ENCODE measurements around the gene NAPSA.

Gene NAPSA

DNA sequence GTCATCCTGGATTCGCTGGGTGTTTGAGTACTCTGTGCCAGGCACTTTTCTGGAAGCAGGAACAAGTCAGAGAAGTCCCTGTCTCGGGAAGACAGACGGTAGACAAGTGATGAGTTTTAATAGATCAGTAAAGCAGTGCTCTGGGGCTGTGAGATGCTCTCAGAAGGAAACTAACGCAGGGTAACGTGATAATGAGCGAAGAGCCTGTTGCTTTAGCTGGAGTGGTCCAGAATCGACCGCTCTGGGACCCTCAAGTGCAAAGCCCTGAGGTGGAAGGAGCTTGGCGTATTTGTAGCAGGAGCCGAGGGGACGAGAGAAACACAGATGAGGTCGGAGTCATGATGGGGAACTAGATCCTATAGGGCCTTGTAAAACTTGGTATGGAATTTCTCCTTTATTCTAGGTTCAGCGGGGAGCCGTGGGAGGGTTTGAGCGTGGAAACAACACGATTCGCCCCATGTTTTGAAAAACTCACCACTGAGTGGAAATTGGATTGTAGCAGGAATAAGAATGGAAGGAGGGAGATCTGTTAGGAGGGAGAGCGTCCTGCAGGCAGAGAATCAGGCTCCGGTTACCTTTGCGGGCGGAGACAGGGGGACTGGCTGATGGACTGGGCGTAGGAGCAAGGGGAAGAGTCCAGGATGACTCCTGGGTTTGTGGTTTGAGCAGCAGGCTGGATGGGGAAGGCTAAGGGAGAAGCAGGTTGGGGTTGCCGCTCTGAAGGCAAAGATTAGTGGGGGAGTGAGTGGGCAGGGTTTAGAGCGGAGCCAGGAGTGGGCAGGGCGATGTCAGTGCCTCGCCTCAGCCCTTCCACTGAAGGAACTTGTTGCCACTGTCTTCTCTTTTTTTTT, 19.5 kb upstream of the NAPSA start:
- Histone ChIP-seq H3K4me1 (peaks cover 6% of the 10 kb centered on the region), H3K9me3 (ENCODE audit: control insufficient read depth, low read length) (no peaks in the 10 kb centered on the region)

DNA sequence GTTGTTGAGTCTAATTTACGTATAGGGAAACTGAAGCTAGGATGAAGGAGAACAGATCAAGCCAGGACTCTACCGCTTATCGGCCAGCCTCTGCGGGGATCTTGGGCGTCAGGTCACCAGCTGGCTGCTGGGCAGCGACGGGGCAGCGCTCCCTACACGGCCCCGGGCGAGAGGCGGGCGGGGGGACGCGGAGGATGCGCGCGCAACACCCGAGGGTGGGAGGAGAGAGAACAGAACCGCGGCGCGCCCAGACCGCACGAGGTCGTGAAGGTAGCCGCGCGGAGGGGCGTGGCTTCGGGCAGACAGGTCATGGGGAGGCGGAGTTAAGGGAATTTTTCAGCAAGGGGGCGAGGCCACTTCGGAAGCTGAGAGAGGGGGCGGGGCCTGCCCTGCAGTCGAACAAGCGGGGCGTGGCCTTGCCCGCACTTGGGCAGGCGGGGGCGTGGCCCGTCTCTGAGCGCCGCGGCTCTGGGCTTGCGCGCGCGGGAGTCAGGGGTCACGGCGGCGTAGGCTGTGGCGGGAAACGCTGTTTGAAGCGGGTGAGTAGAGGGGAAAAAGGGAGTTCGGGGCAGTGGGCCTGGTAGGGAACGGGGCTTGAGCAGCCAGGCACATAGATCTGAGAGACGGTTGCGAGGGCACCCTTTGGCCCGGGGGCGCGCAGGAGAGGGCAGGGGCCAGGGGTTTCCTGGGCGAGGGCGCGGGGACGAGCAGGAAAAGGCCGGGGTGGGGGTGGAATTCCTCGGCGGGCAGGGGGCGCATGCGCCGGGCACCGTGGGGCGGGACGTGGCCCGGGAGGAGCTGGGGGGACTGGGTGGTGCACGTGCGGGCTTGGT, 18.6 kb upstream of the NAPSA start, which contains the start of gene POLD1:
POLD1 (plus strand) TSS at position 496 of the 833 bp plus-strand sequence. CDS start 14,505 bp downstream, outside the sequence.
- peak within 1 kb of the TSS; percentile 85 for H3K27ac ChIP-seq
- H3K27me3 ChIP-seq (ENCODE audit: control insufficient read depth, insufficient read depth, low read length) = no peaks in the 10 kb centered on the region
- H3K79me2 ChIP-seq = no peaks in the 10 kb centered on the region
- H3K36me3 ChIP-seq (ENCODE audit: control insufficient read depth, insufficient read depth, low read length) = no peaks in the 10 kb centered on the region
- TF ChIP-seq, protein P1, sequence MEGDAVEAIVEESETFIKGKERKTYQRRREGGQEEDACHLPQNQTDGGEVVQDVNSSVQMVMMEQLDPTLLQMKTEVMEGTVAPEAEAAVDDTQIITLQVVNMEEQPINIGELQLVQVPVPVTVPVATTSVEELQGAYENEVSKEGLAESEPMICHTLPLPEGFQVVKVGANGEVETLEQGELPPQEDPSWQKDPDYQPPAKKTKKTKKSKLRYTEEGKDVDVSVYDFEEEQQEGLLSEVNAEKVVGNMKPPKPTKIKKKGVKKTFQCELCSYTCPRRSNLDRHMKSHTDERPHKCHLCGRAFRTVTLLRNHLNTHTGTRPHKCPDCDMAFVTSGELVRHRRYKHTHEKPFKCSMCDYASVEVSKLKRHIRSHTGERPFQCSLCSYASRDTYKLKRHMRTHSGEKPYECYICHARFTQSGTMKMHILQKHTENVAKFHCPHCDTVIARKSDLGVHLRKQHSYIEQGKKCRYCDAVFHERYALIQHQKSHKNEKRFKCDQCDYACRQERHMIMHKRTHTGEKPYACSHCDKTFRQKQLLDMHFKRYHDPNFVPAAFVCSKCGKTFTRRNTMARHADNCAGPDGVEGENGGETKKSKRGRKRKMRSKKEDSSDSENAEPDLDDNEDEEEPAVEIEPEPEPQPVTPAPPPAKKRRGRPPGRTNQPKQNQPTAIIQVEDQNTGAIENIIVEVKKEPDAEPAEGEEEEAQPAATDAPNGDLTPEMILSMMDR (IDR thresholded peaks at IDR 0.05) = no peak
- H3K9ac ChIP-seq = no peak within 1 kb of the TSS
- peak within 1 kb of the TSS; percentile 85 for H2AFZ ChIP-seq
- H3K4me2 ChIP-seq (ENCODE audit: low read length) = peak within 1 kb of the TSS; percentile 73
- peak within 1 kb of the TSS; percentile 74 for H3K4me3 ChIP-seq (ENCODE audit: low read depth, low read length)
- no peaks in the 10 kb centered on the region for H3K9me3 ChIP-seq (ENCODE audit: control insufficient read depth, low read length)
- peaks cover 6% of the 10 kb centered on the region for H3K4me1 ChIP-seq

More for the DNA sequence above, 19.5 kb upstream of the NAPSA start:
- peak overlapping the region; percentile 85 for H2AFZ ChIP-seq
- peak overlapping the region; percentile 73 for H3K4me2 ChIP-seq (ENCODE audit: low read length)
- H3K27ac ChIP-seq = peak overlapping the region; percentile 85
- no peaks in the 10 kb centered on the region for H3K36me3 ChIP-seq (ENCODE audit: control insufficient read depth, insufficient read depth, low read length)
- peak overlapping the region; percentile 74 for H3K4me3 ChIP-seq (ENCODE audit: low read depth, low read length)
- TF ChIP-seq, protein P1 (IDR thresholded peaks at IDR 0.05) = no peak
- no peak overlapping the region for H3K9ac ChIP-seq
- H3K27me3 ChIP-seq (ENCODE audit: control insufficient read depth, insufficient read depth, low read length) = no peaks in the 10 kb centered on the region
- no peaks in the 10 kb centered on the region for H3K79me2 ChIP-seq

DNA sequence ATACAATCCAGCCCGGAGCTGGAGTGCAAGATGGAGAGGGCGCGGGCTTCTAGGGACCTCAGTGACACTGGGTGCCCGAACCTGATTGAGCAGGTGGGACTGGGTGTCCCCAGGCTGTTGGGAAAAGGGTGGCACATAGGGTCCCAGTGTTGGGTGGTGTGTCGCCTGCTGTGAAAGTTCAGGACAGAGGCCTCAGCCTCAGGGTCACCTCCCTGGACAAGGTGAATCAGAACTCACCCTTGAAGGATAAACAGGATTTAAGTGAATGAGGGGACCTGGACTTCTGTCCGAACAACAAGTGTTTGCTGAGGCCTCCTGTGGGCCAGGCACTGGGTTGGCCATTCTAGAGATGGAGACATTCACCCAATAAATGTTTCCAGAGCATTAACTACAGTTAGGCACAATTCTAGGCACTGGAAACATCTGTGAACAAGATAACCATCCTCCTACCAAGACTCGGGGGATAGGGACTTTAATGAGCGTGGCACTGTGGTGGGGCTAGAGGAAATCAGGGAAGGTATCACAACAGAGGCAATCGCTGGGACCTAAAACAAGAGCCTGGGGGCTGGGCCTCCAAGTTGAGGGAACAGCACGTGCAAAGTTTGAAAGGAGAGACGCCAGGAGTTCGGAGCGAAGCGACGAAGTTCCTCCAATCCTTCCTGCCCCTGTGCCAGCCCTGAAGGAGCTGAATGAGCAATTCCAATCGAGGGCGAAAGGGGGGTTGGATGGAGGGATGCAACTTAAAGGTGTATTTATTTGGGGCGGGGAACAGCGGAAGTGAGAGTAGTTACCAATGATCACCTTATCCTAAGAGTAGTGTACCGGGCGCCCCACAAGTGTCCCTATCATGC, 17.8 kb upstream of the NAPSA start:
- no peak overlapping the region for H3K9ac ChIP-seq
- no peaks in the 10 kb centered on the region for H3K36me3 ChIP-seq (ENCODE audit: control insufficient read depth, insufficient read depth, low read length)
- TF ChIP-seq, protein P1 (IDR thresholded peaks at IDR 0.05) = no peak
- H3K79me2 ChIP-seq = no peaks in the 10 kb centered on the region
- H2AFZ ChIP-seq = peak overlapping the region; percentile 67
- H3K27ac ChIP-seq = peak overlapping the region; percentile 85
- H3K9me3 ChIP-seq (ENCODE audit: control insufficient read depth, low read length) = no peaks in the 10 kb centered on the region
- peak overlapping the region; percentile 73 for H3K4me2 ChIP-seq (ENCODE audit: low read length)
- H3K4me1 ChIP-seq = peaks cover 6% of the 10 kb centered on the region
- H3K4me3 ChIP-seq (ENCODE audit: low read depth, low read length) = peak overlapping the region; percentile 74
- H3K27me3 ChIP-seq (ENCODE audit: control insufficient read depth, insufficient read depth, low read length) = no peaks in the 10 kb centered on the region

DNA sequence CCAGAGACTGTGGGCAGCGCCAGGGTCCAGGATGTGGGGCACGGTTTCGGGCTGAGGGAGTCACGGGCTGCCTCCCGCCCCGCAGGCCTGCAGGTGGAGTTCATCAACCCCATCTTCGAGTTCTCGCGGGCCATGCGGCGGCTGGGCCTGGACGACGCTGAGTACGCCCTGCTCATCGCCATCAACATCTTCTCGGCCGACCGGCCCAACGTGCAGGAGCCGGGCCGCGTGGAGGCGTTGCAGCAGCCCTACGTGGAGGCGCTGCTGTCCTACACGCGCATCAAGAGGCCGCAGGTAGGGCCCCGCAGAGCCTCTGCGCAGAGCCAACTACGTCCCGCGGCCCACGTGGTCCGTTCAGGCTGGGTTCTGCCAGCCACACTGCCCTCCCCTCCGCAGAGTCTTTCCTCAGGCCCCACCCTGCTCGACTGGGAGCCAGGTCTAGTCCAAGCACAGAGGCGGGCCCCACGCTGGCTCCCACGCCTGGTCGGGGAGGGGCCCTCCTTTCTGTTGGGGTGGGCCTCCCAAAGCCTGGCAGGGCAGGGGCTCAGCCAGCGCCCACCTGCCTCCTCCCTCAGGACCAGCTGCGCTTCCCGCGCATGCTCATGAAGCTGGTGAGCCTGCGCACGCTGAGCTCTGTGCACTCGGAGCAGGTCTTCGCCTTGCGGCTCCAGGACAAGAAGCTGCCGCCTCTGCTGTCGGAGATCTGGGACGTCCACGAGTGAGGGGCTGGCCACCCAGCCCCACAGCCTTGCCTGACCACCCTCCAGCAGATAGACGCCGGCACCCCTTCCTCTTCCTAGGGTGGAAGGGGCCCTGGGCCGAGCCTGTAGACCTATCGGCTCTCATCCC, 16.7 kb upstream of the NAPSA start:
- Histone ChIP-seq H3K79me2 (no peaks in the 10 kb centered on the region), H3K4me3 (ENCODE audit: low read depth, low read length) (no peak overlapping the region), H2AFZ (no peak overlapping the region), H3K9ac (no peak overlapping the region), H3K9me3 (ENCODE audit: control insufficient read depth, low read length) (no peaks in the 10 kb centered on the region), H3K4me2 (ENCODE audit: low read length) (no peak overlapping the region), H3K27ac (no peak overlapping the region), H3K27me3 (ENCODE audit: control insufficient read depth, insufficient read depth, low read length) (no peaks in the 10 kb centered on the region), H3K36me3 (ENCODE audit: control insufficient read depth, insufficient read depth, low read length) (no peaks in the 10 kb centered on the region), H3K4me1 (peaks cover 6% of the 10 kb centered on the region)
- TF ChIP-seq, protein P1 (IDR thresholded peaks at IDR 0.05) = no peak

Measured in parathyroid adenoma (tissue), 2 donors.